ENCODE results near the gene TIAM2. TPM values are rescaled to one million over a fixed set of nuclear protein-coding genes. Genes with fewer than 3 reads are reported as not detected.

Gene TIAM2
- total RNA-seq, 2 donors from 2014 or later, result 3.1 to 6.6 TPM

GRCh38 chr6:155088856-155089255 lies 93.7 kb downstream of the TIAM2 start:
- no peaks in the 10 kb centered on the region for H3K27me3 ChIP-seq
- DNase-seq (no peak), ATAC-seq (no peak)
- intact Hi-C loops (cut with DNase I), result no loop called here
- peaks cover 28% of the 10 kb centered on the region for H3K4me1 ChIP-seq
- no peaks in the 10 kb centered on the region for H3K9me3 ChIP-seq
- no peaks in the 10 kb centered on the region for H3K36me3 ChIP-seq (replicated peaks in 1 of 2; ENCODE audit: insufficient read depth in 1 of 2, low read depth in 2 of 2)
- H3K27ac ChIP-seq, result peak overlapping the region in 3 of 4 donors; percentile 21 to 44 (median 42)
- no peak overlapping the region for H3K4me3 ChIP-seq
- WGBS, 2 donors, result 42 to 47% methylated on average over 1 of the region's 1 CpG
- TF ChIP-seq POLR2A (IDR thresholded peaks at IDR 0.05) (no peak), CTCF (IDR thresholded peaks at IDR 0.05) (no peak)

GRCh38 chr6:155089746-155090145 lies 94.6 kb downstream of the TIAM2 start:
- H3K9me3 ChIP-seq, result no peaks in the 10 kb centered on the region
- ATAC-seq (no peak), DNase-seq (no peak)
- WGBS, 2 donors, result 88 to 92% methylated on average over 4 of the region's 4 CpGs
- TF ChIP-seq POLR2A (IDR thresholded peaks at IDR 0.05), result no peak
- no peaks in the 10 kb centered on the region for H3K27me3 ChIP-seq
- peaks cover 21% of the 10 kb centered on the region for H3K4me1 ChIP-seq
- H3K36me3 ChIP-seq (replicated peaks in 1 of 2; ENCODE audit: insufficient read depth in 1 of 2, low read depth in 2 of 2), result no peaks in the 10 kb centered on the region
- intact Hi-C loops (cut with DNase I), result no loop called here
- H3K27ac ChIP-seq, result peak overlapping the region in 2 of 4 donors; percentile 42 to 44
- no peak overlapping the region for H3K4me3 ChIP-seq

GRCh38 chr6:155090166-155090565 lies 95.1 kb downstream of the TIAM2 start:
- DNase-seq (no peak), ATAC-seq (no peak)
- H3K27me3 ChIP-seq, result no peaks in the 10 kb centered on the region
- peak overlapping the region in 1 of 4 donors; percentile 7 for H3K27ac ChIP-seq
- no peaks in the 10 kb centered on the region for H3K36me3 ChIP-seq (replicated peaks in 1 of 2; ENCODE audit: insufficient read depth in 1 of 2, low read depth in 2 of 2)
- no peak for TF ChIP-seq POLR2A (IDR thresholded peaks at IDR 0.05)
- TF ChIP-seq CTCF (IDR thresholded peaks at IDR 0.05), result no peak
- intact Hi-C loops (cut with DNase I), result no loop called here
- H3K4me3 ChIP-seq, result no peak overlapping the region
- whole genome bisulfite sequencing, 2 donors, result 42 to 46% methylated on average over 1 of the region's 1 CpG
- peaks cover 17% of the 10 kb centered on the region for H3K4me1 ChIP-seq
- H3K9me3 ChIP-seq, result no peaks in the 10 kb centered on the region

- Histone ChIP-seq H3K27ac (no peak overlapping the region), H3K9me3 (no peaks in the 10 kb centered on the region), H3K4me1 (peaks cover 1% of the 10 kb centered on the region), H3K36me3 (replicated peaks in 1 of 2; ENCODE audit: insufficient read depth in 1 of 2, low read depth in 2 of 2) (no peaks in the 10 kb centered on the region), H3K4me3 (no peak overlapping the region), H3K27me3 (no peaks in the 10 kb centered on the region)
- TF ChIP-seq POLR2A (IDR thresholded peaks at IDR 0.05) (no peak), CTCF (IDR thresholded peaks at IDR 0.05) (no peak)
- 91 to 92% methylated on average over 10 of the region's 10 CpGs for WGBS, 2 donors
- intact Hi-C loops (cut with DNase I), result no loop called here
- DNase-seq (no peak), ATAC-seq (no peak)
These were observed 96.6 kb downstream of the TIAM2 start for GRCh38 chr6:155091756-155092155.

- TF ChIP-seq POLR2A (IDR thresholded peaks at IDR 0.05) (no peak), CTCF (IDR thresholded peaks at IDR 0.05) (no peak)
- no peaks in the 10 kb centered on the region for H3K27me3 ChIP-seq
- H3K27ac ChIP-seq, result no peak overlapping the region
- no peaks in the 10 kb centered on the region for H3K4me1 ChIP-seq
- intact Hi-C loops (cut with DNase I), result no loop called here
- ATAC-seq (no peak), DNase-seq (no peak)
- no peaks in the 10 kb centered on the region for H3K36me3 ChIP-seq (replicated peaks in 1 of 2; ENCODE audit: insufficient read depth in 1 of 2, low read depth in 2 of 2)
- H3K4me3 ChIP-seq, result no peak overlapping the region
- 72 to 76% methylated on average over 6 to 7 of the region's 7 CpGs for WGBS, 2 donors
- no peaks in the 10 kb centered on the region for H3K9me3 ChIP-seq
These were observed 98.3 kb downstream of the TIAM2 start for GRCh38 chr6:155093430-155093829.
